ENCODE data around the gene NIPAL3.
"Not testable (repeated sequence)": the region's sequence is repeated elsewhere in the genome, so short reads cannot be mapped to it uniquely, and the experiment has no call there.

The NIPAL3 gene

GRCh38 chr1:24442764-24443163 lies 27.2 kb downstream of the NIPAL3 start:
- H3K27ac ChIP-seq (ENCODE audit: low read depth, low read length), result no peak overlapping the region
- H3K4me1 ChIP-seq (ENCODE audit: control insufficient read depth, insufficient read depth, low read length), result peaks cover 10% of the 10 kb centered on the region
- no peak overlapping the region for H3K4me3 ChIP-seq (ENCODE audit: low read depth, low read length)
- H3K36me3 ChIP-seq (ENCODE audit: control insufficient read depth, insufficient read depth, low read length), result no peaks in the 10 kb centered on the region
- H3K9ac ChIP-seq (ENCODE audit: low read length), result no peak overlapping the region
- no peaks in the 10 kb centered on the region for H3K27me3 ChIP-seq (ENCODE audit: control insufficient read depth, insufficient read depth, low read length)
- no peaks in the 10 kb centered on the region for H3K9me3 ChIP-seq (ENCODE audit: control insufficient read depth, insufficient read depth, low read depth, low read length)

GRCh38 chr1:24443241-24443656 lies 27.6 kb downstream of the NIPAL3 start:
- no peaks in the 10 kb centered on the region for H3K27me3 ChIP-seq (ENCODE audit: control insufficient read depth, insufficient read depth, low read length)
- no peak overlapping the region for H3K4me3 ChIP-seq (ENCODE audit: low read depth, low read length)
- H3K9ac ChIP-seq (ENCODE audit: low read length), result no peak overlapping the region
- no peaks in the 10 kb centered on the region for H3K9me3 ChIP-seq (ENCODE audit: control insufficient read depth, insufficient read depth, low read depth, low read length)
- no peak overlapping the region for H3K27ac ChIP-seq (ENCODE audit: low read depth, low read length)
- no peaks in the 10 kb centered on the region for H3K36me3 ChIP-seq (ENCODE audit: control insufficient read depth, insufficient read depth, low read length)
- peaks cover 6% of the 10 kb centered on the region for H3K4me1 ChIP-seq (ENCODE audit: control insufficient read depth, insufficient read depth, low read length)

- H3K4me1 ChIP-seq (ENCODE audit: control insufficient read depth, insufficient read depth, low read length); H3K36me3 ChIP-seq (ENCODE audit: control insufficient read depth, insufficient read depth, low read length); H3K27ac ChIP-seq (ENCODE audit: low read depth, low read length); H3K9ac ChIP-seq (ENCODE audit: low read length); H3K4me3 ChIP-seq (ENCODE audit: low read depth, low read length); H3K27me3 ChIP-seq (ENCODE audit: control insufficient read depth, insufficient read depth, low read length); H3K9me3 ChIP-seq (ENCODE audit: control insufficient read depth, insufficient read depth, low read depth, low read length): not testable (repeated sequence)
Observed at GRCh38 chr1:24446446-24446845, 30.8 kb downstream of the NIPAL3 start.

GRCh38 chr1:24450316-24450715 lies 34.7 kb downstream of the NIPAL3 start:
- Histone ChIP-seq H3K4me1 (ENCODE audit: control insufficient read depth, insufficient read depth, low read length) (no peaks in the 10 kb centered on the region), H3K27ac (ENCODE audit: low read depth, low read length) (no peak overlapping the region), H3K27me3 (ENCODE audit: control insufficient read depth, insufficient read depth, low read length) (no peaks in the 10 kb centered on the region), H3K4me3 (ENCODE audit: low read depth, low read length) (no peak overlapping the region), H3K9me3 (ENCODE audit: control insufficient read depth, insufficient read depth, low read depth, low read length) (no peaks in the 10 kb centered on the region), H3K36me3 (ENCODE audit: control insufficient read depth, insufficient read depth, low read length) (peaks cover 3% of the 10 kb centered on the region; the same call in 1 of the 2 replicates), H3K9ac (ENCODE audit: low read length) (no peak overlapping the region)

GRCh38 chr1:24450857-24451397 lies 35.3 kb downstream of the NIPAL3 start:
- Histone ChIP-seq H3K4me1 (ENCODE audit: control insufficient read depth, insufficient read depth, low read length) (no peaks in the 10 kb centered on the region), H3K27me3 (ENCODE audit: control insufficient read depth, insufficient read depth, low read length) (no peaks in the 10 kb centered on the region), H3K4me3 (ENCODE audit: low read depth, low read length) (no peak overlapping the region), H3K27ac (ENCODE audit: low read depth, low read length) (no peak overlapping the region), H3K36me3 (ENCODE audit: control insufficient read depth, insufficient read depth, low read length) (peaks cover 3% of the 10 kb centered on the region; the same call in 1 of the 2 replicates), H3K9me3 (ENCODE audit: control insufficient read depth, insufficient read depth, low read depth, low read length) (no peaks in the 10 kb centered on the region), H3K9ac (ENCODE audit: low read length) (no peak overlapping the region)

- peaks cover 3% of the 10 kb centered on the region; the same call in 1 of the 2 replicates for H3K36me3 ChIP-seq (ENCODE audit: control insufficient read depth, insufficient read depth, low read length)
- no peak overlapping the region for H3K4me3 ChIP-seq (ENCODE audit: low read depth, low read length)
- H3K9ac ChIP-seq (ENCODE audit: low read length), result no peak overlapping the region
- no peaks in the 10 kb centered on the region for H3K27me3 ChIP-seq (ENCODE audit: control insufficient read depth, insufficient read depth, low read length)
- no peaks in the 10 kb centered on the region for H3K9me3 ChIP-seq (ENCODE audit: control insufficient read depth, insufficient read depth, low read depth, low read length)
- H3K27ac ChIP-seq (ENCODE audit: low read depth, low read length), result no peak overlapping the region
- H3K4me1 ChIP-seq (ENCODE audit: control insufficient read depth, insufficient read depth, low read length), result no peaks in the 10 kb centered on the region
Observed at GRCh38 chr1:24451746-24452145, 36.1 kb downstream of the NIPAL3 start.

- H3K4me3 ChIP-seq (ENCODE audit: low read depth, low read length), result no peak overlapping the region
- H3K9ac ChIP-seq (ENCODE audit: low read length), result no peak overlapping the region
- H3K27ac ChIP-seq (ENCODE audit: low read depth, low read length), result no peak overlapping the region
- H3K36me3 ChIP-seq (ENCODE audit: control insufficient read depth, insufficient read depth, low read length), result peaks cover 3% of the 10 kb centered on the region; the same call in 1 of the 2 replicates
- no peaks in the 10 kb centered on the region for H3K9me3 ChIP-seq (ENCODE audit: control insufficient read depth, insufficient read depth, low read depth, low read length)
- H3K27me3 ChIP-seq (ENCODE audit: control insufficient read depth, insufficient read depth, low read length), result no peaks in the 10 kb centered on the region
- no peaks in the 10 kb centered on the region for H3K4me1 ChIP-seq (ENCODE audit: control insufficient read depth, insufficient read depth, low read length)
Observed at GRCh38 chr1:24452922-24453485, 37.4 kb downstream of the NIPAL3 start.

GRCh38 chr1:24454673-24455072 lies 39.1 kb downstream of the NIPAL3 start:
- no peaks in the 10 kb centered on the region for H3K27me3 ChIP-seq (ENCODE audit: control insufficient read depth, insufficient read depth, low read length)
- no peaks in the 10 kb centered on the region for H3K9me3 ChIP-seq (ENCODE audit: control insufficient read depth, insufficient read depth, low read depth, low read length)
- no peak overlapping the region for H3K27ac ChIP-seq (ENCODE audit: low read depth, low read length)
- no peaks in the 10 kb centered on the region for H3K4me1 ChIP-seq (ENCODE audit: control insufficient read depth, insufficient read depth, low read length)
- no peak overlapping the region for H3K4me3 ChIP-seq (ENCODE audit: low read depth, low read length)
- H3K9ac ChIP-seq (ENCODE audit: low read length), result no peak overlapping the region
- H3K36me3 ChIP-seq (ENCODE audit: control insufficient read depth, insufficient read depth, low read length), result no peaks in the 10 kb centered on the region; the same call in 1 of the 2 replicates

GRCh38 chr1:24455272-24455671 lies 39.7 kb downstream of the NIPAL3 start:
- Histone ChIP-seq H3K27me3 (ENCODE audit: control insufficient read depth, insufficient read depth, low read length) (no peaks in the 10 kb centered on the region), H3K9ac (ENCODE audit: low read length) (no peak overlapping the region), H3K9me3 (ENCODE audit: control insufficient read depth, insufficient read depth, low read depth, low read length) (no peaks in the 10 kb centered on the region), H3K36me3 (ENCODE audit: control insufficient read depth, insufficient read depth, low read length) (no peaks in the 10 kb centered on the region; the same call in 1 of the 2 replicates), H3K27ac (ENCODE audit: low read depth, low read length) (no peak overlapping the region), H3K4me1 (ENCODE audit: control insufficient read depth, insufficient read depth, low read length) (no peaks in the 10 kb centered on the region), H3K4me3 (ENCODE audit: low read depth, low read length) (no peak overlapping the region)

- Histone ChIP-seq H3K9me3 (ENCODE audit: control insufficient read depth, insufficient read depth, low read depth, low read length) (no peaks in the 10 kb centered on the region), H3K27me3 (ENCODE audit: control insufficient read depth, insufficient read depth, low read length) (no peaks in the 10 kb centered on the region), H3K4me3 (ENCODE audit: low read depth, low read length) (no peak overlapping the region), H3K36me3 (ENCODE audit: control insufficient read depth, insufficient read depth, low read length) (no peaks in the 10 kb centered on the region), H3K27ac (ENCODE audit: low read depth, low read length) (no peak overlapping the region), H3K4me1 (ENCODE audit: control insufficient read depth, insufficient read depth, low read length) (no peaks in the 10 kb centered on the region), H3K9ac (ENCODE audit: low read length) (no peak overlapping the region)
Observed at GRCh38 chr1:24457866-24458265, 42.3 kb downstream of the NIPAL3 start.

GRCh38 chr1:24459551-24460266 lies 44.1 kb downstream of the NIPAL3 start:
- H3K9me3 ChIP-seq (ENCODE audit: control insufficient read depth, insufficient read depth, low read depth, low read length), result no peaks in the 10 kb centered on the region
- no peaks in the 10 kb centered on the region for H3K36me3 ChIP-seq (ENCODE audit: control insufficient read depth, insufficient read depth, low read length)
- H3K4me3 ChIP-seq (ENCODE audit: low read depth, low read length), result no peak overlapping the region
- H3K9ac ChIP-seq (ENCODE audit: low read length), result no peak overlapping the region
- H3K4me1 ChIP-seq (ENCODE audit: control insufficient read depth, insufficient read depth, low read length), result peaks cover 13% of the 10 kb centered on the region
- no peak overlapping the region for H3K27ac ChIP-seq (ENCODE audit: low read depth, low read length)
- no peaks in the 10 kb centered on the region for H3K27me3 ChIP-seq (ENCODE audit: control insufficient read depth, insufficient read depth, low read length)

Data from HUES6 (cell line).